Bronchial epithelial cell (primary cell): Measurements from ENCODE around the gene SSBP3. TPM values are rescaled to one million over a fixed set of nuclear protein-coding genes. Genes with fewer than 3 reads are reported as not detected.

Experiments used
- DNase-seq: peaks from one replicate; pipeline ENCODE4 v3.0.0-alpha.2; 2010; ENCODE audit warnings: low read depth
- FAIRE-seq: peaks from 2 replicates; lab custom pipeline; 2011; peaks lifted over from hg19 to GRCh38; lab: Jason Lieb, UNC
- H3K27me3 ChIP-seq: 2 replicates; pipeline ENCODE4 v1.5.1; 2011; ENCODE audit warnings: low read length; ENCODE audit not compliant: control insufficient read depth, insufficient read depth
- H3K36me3 ChIP-seq: 2 replicates; pipeline ENCODE4 v1.5.1; 2011; ENCODE audit warnings: low read length; ENCODE audit not compliant: control insufficient read depth, insufficient read depth
- H3K4me3 ChIP-seq: 2 replicates; pipeline ENCODE4 v1.5.1; 2011; ENCODE audit warnings: mild to moderate bottlenecking, low read depth, low read length, control low read depth
- total RNA-seq: library from RNA; depleted of rRNA; stranded (reverse); fragments of >200 nt; gene quantifications from 2 replicates; pipeline ENCODE4 v1.2.1, GENCODE V29; 2014
- TF ChIP-seq, protein P1 (sequence below): IDR thresholded peaks from 2 replicates; pipeline ENCODE4 v1.5.1; 2011; ENCODE audit warnings: mild to moderate bottlenecking, moderate library complexity, low read length, control low read depth, inconsistent platforms; ENCODE audit not compliant: insufficient read depth, severe bottlenecking

SSBP3 gene
- total RNA-seq, 1 donor from 2014 or later: 3.7 TPM

GRCh38 chr1:54275349-54275748 is 130.8 kb downstream of the SSBP3 start:
- DNase-seq: peak; percentile 59
- TF ChIP-seq, protein P1, sequence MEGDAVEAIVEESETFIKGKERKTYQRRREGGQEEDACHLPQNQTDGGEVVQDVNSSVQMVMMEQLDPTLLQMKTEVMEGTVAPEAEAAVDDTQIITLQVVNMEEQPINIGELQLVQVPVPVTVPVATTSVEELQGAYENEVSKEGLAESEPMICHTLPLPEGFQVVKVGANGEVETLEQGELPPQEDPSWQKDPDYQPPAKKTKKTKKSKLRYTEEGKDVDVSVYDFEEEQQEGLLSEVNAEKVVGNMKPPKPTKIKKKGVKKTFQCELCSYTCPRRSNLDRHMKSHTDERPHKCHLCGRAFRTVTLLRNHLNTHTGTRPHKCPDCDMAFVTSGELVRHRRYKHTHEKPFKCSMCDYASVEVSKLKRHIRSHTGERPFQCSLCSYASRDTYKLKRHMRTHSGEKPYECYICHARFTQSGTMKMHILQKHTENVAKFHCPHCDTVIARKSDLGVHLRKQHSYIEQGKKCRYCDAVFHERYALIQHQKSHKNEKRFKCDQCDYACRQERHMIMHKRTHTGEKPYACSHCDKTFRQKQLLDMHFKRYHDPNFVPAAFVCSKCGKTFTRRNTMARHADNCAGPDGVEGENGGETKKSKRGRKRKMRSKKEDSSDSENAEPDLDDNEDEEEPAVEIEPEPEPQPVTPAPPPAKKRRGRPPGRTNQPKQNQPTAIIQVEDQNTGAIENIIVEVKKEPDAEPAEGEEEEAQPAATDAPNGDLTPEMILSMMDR: no peak

DNA sequence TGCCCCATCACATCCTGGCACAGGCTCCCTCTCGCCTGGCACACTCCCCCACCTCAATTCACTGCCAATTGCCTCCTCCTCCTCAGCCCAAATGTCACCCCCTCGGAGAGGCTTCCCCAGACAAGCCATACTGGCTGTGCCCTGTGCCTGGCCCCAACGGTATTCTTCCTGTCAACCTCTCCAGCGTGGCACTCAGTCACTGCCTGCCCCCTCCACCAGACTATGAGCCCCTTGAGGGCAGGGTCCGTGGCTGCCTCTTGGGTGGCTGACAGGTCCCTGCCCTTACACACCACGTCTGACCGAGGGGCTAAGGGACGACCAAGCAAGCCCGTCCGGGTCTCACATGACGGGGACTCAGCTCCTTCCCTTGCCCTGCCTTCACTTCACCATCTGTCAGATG is 131.3 kb downstream of the SSBP3 start:
- no peaks in the 10 kb centered on the region for H3K27me3 ChIP-seq

More at GRCh38 chr1:54275349-54275748, 130.8 kb downstream of the SSBP3 start:
- FAIRE-seq: no peak
- H3K4me3 ChIP-seq: no peak overlapping the region
- no peaks in the 10 kb centered on the region for H3K27me3 ChIP-seq
- no peaks in the 10 kb centered on the region for H3K36me3 ChIP-seq

DNA sequence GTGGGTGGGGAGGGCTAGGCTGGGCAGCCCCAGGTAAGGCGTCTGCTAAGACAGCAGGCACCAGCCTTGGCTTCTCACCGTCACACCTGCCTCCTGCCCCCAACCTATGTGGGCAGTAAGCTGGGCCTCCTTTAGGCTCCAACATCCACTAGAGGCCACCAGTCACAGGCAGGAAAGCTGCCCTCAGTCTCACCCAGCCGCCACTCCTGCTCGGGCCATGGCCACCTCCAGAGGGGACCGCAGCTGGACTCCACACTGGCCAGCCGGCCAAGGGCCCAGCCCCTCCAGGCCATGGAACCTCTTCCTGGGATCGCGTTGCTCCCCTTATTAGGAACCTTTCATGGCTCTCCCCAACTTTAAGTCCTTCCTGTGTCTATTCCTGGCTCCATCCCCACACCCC is 131.7 kb downstream of the SSBP3 start:
- no peak for DNase-seq
- no peak for FAIRE-seq
- Histone ChIP-seq H3K4me3 (no peak overlapping the region), H3K36me3 (no peaks in the 10 kb centered on the region), H3K27me3 (no peaks in the 10 kb centered on the region)
- TF ChIP-seq, protein P1: no peak

More for the DNA sequence above, 131.3 kb downstream of the SSBP3 start:
- Histone ChIP-seq H3K36me3 (no peaks in the 10 kb centered on the region), H3K4me3 (no peak overlapping the region)
- FAIRE-seq (no peak), DNase-seq (no peak)
- TF ChIP-seq, protein P1: no peak

DNA sequence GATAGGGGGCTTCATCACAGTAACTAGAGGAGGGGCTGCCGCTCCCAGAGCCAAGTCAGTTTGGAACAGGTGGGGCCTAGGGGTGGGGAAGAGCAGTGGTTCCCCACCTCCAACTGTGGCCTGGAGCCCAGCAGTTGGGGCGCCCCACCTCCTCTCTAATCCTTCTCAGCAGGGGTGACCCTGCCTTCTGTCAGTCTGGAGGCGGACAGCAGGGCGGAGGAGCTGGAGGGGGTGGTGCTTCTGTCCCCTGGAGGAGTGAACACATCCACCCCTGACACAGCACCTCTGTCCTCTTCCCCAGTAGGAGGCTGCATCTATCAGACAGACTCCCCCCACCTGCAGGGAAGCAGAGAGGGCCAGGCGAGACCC is 132.4 kb downstream of the SSBP3 start:
- DNase-seq: no peak
- FAIRE-seq: no peak
- H3K4me3 ChIP-seq: no peak overlapping the region

GRCh38 chr1:54273092-54273794 is 133.0 kb downstream of the SSBP3 start:
- Histone ChIP-seq H3K27me3 (no peaks in the 10 kb centered on the region), H3K4me3 (no peak overlapping the region), H3K36me3 (no peaks in the 10 kb centered on the region)
- DNase-seq: no peak
- TF ChIP-seq, protein P1: no peak
- no peak for FAIRE-seq

More for the DNA sequence above, 132.4 kb downstream of the SSBP3 start:
- no peaks in the 10 kb centered on the region for H3K27me3 ChIP-seq
- H3K36me3 ChIP-seq: no peaks in the 10 kb centered on the region
- TF ChIP-seq, protein P1: no peak

- H3K4me3 ChIP-seq: no peak overlapping the region
- no peak for FAIRE-seq
- TF ChIP-seq, protein P1: peak; percentile 24
- no peaks in the 10 kb centered on the region for H3K27me3 ChIP-seq
- no peak for DNase-seq
- H3K36me3 ChIP-seq: no peaks in the 10 kb centered on the region
These were observed 133.5 kb downstream of the SSBP3 start for GRCh38 chr1:54272772-54273091.
